ENCODE results near the gene SDR9C7.

GRCh38 chr12:56916296-56916995 is 17.8 kb downstream of the SDR9C7 start:
- TF ChIP-seq CTCF (IDR thresholded peaks at IDR 0.05; ENCODE audit: poor library complexity, severe bottlenecking) (no peak), SMC3 (conservative IDR thresholded peaks at IDR 0.05; ENCODE audit: poor library complexity) (no peak), REST (IDR thresholded peaks at IDR 0.05; ENCODE audit: borderline replicate concordance) (no peak)

Data from neural cell (in vitro differentiated cells).